Testis (tissue), 2 donors: ENCODE data around the gene KRT27.

Source experiments
- CTCF ChIP-seq, 3 experiments: fragments of 450-650 bp in 2 of 3; fragments of 200-600 bp in 1 of 3; sonication (generic) in 1 of 3; IDR thresholded peaks; one replicate each; pipeline ENCODE4 v1.5.1; 2016 to 2019; ENCODE audit warnings: antibody characterized with exemption in 3 of 3, mild to moderate bottlenecking in 2 of 3, moderate library complexity in 1 of 3
- POLR2A ChIP-seq: fragments of 450-650 bp; IDR thresholded peaks from one replicate; pipeline ENCODE4 v1.6.1; 2017; ENCODE audit warnings: antibody characterized with exemption, mild to moderate bottlenecking, moderate library complexity

GRCh38 chr17:40760105-40761016 is 22.0 kb downstream of the KRT27 start:
- TF ChIP-seq CTCF (IDR thresholded peaks at IDR 0.05) (no peak), POLR2A (no peak)
